T-helper 2 cell treated with Interferon-gamma antibody and Interleukin-4, amounts not matched to agents 100 ng/mL and 5 ng/mL, for 36 hours (primary cell): ENCODE data around the gene ETV1. TPM values are rescaled to one million over a fixed set of nuclear protein-coding genes. Genes with fewer than 3 reads are reported as not detected.

ENCODE experiments used
- intact Hi-C: fragments of 100-400 bp; cut with micrococcal nuclease; formaldehyde crosslinking; loops from one replicate; pipeline ENCODE4 v1.15.1; 2023
- total RNA-seq: library from RNA; stranded (reverse); gene quantifications from 2 replicates; pipeline ENCODE4 v1.2.3, GENCODE V29; 2022

The ETV1 gene
- total RNA-seq = 0.07 and 0.41 TPM in 2 replicates

DNA sequence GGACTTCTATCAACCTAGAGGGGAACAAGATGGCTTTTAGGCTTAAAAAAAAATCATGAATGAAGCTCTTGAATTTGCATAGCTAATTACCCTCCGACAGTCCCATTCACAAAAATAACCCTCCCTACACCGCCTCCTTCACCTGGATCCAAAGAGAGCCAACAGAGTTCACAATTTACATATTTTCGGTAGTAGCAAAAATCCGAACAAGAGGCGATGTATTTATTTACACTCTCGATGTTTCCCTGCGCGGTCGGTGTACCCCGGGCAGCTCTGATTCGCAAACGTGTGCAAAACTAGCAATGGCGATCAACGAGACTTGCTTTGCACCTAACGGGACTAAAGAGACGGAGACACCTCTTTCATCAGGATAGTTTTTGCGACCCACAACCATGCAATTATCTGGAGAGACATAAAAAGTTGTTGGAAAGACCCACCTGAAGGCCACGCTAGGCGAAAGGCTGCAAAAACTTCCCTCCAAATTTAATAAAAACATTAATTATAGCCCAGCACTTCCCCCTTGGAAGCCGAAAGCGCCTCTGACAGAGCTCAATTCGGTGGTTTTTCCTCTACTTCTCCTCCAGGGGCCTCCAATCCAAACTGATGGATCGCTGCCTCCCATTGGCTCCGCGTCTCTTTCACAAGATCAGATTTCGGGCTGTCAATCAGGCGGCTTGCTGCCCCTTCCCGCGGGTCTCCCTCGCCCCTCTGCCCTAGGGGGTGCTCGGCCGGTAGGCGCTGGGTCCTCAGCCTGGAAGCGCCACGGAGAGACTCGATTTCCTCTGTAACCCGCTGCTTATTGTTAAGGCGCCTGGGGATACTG, at the start of gene ETV1:
Gene ETV1, minus strand, starts transcription at position 541 of the 823 bp plus-strand sequence. CDS start 614 bp downstream, outside the sequence.
- intact Hi-C loops = no loop called here

GRCh38 chr7:14024406-14024805, 34.9 kb upstream of the ETV1 start:
- intact Hi-C loops = no loop called here

GRCh38 chr7:14023838-14024237, 34.4 kb upstream of the ETV1 start:
- intact Hi-C loops = no loop called here

DNA sequence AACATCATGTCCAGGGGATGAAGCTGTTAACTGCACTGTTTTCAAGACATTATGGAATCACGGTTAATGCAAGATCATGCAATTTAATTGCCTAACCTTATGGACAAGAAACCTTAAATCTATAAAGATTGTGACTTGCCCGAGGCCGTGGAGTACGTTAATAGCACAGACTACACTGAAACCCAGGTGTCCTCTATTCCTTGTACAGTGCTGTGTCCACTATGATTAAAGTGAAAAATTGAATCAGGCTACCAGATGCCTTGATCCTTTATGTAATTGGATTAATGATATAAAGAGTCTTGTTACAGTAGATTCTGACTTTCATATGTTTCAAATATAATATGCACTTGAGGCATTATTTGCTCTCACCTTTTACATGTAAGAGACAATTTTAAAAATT, 33.9 kb upstream of the ETV1 start:
- intact Hi-C loops = no loop called here

GRCh38 chr7:14021069-14021468, 31.6 kb upstream of the ETV1 start:
- intact Hi-C loops = no loop called here

DNA sequence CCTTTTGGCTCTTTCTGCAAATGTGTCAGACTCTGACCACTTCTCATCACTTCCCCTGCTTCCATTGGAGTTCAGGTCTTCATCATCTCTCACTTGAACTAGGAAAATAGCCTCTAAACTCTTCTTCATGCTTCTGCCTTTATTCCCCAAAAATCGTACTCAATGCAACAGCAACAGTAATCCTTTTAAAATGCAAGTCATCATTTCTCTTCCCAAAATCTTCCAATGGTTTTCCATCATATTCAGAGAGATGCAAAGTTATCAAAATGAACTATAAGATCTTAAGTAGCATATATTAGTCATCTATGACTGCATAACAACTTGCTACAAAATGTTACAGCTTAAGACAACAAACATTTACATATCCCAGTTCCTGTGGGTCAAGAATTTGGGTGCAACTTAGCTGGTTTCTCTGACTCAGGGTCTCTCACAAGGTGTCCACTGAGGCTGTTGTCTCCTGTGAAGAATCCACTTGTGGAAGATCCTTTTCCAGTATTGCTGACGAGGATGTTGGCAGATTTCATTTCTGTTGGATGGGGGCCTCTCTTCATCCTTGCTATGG, 31.0 kb upstream of the ETV1 start:
- intact Hi-C loops = no loop called here

GRCh38 chr7:14018751-14019150, 29.3 kb upstream of the ETV1 start:
- intact Hi-C loops = no loop called here

- intact Hi-C loops = no loop called here
Measured at GRCh38 chr7:14016950-14017349, 27.5 kb upstream of the ETV1 start.

GRCh38 chr7:14013898-14014297, 24.4 kb upstream of the ETV1 start:
- intact Hi-C loops = no loop called here

- intact Hi-C loops = no loop called here
Measured at GRCh38 chr7:14009453-14010418, 20.3 kb upstream of the ETV1 start.

DNA sequence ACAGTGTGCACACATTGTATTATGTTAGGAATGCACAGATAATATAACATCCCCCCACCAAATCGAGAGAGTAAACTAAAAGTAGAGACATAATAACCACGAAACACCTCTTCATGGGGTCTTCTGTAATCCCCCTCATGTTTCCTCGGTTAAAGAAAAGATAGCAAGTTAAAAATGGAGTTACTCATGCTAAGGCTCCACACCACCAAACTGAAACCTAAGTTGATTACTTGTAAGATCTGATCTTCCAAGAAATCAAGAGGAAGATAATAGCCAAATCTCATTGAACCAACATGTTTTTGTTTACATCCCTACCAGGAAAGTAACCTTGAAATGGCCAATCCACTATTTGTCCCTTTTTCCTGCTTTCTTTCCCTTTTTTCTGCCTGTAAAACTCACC, 11.7 kb upstream of the ETV1 start:
- intact Hi-C loops = no loop called here

- intact Hi-C loops = no loop called here
Measured at GRCh38 chr7:14000247-14000646, 10.8 kb upstream of the ETV1 start.

DNA sequence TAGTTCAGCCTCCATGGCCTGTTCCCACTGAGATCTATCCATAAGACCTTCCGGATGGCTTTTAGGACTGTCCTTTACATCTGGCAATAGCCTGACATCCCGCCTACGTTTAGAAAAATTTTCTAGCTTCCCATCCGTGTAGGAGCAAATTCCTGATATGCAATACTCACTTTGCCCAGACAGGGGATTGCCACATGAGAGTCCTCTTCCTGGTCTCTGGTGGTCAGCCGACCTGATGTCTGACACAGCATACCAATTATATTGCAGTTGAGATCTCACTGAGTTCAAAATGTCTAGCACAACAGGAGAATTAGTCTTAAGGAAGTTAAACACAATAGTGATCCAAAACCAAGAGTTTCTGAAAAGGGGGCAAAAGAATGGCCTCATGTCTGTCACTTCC, 9.4 kb upstream of the ETV1 start:
- intact Hi-C loops = no loop called here

- intact Hi-C loops = no loop called here
Measured at GRCh38 chr7:13992596-13992964, 3.1 kb upstream of the ETV1 start.

DNA sequence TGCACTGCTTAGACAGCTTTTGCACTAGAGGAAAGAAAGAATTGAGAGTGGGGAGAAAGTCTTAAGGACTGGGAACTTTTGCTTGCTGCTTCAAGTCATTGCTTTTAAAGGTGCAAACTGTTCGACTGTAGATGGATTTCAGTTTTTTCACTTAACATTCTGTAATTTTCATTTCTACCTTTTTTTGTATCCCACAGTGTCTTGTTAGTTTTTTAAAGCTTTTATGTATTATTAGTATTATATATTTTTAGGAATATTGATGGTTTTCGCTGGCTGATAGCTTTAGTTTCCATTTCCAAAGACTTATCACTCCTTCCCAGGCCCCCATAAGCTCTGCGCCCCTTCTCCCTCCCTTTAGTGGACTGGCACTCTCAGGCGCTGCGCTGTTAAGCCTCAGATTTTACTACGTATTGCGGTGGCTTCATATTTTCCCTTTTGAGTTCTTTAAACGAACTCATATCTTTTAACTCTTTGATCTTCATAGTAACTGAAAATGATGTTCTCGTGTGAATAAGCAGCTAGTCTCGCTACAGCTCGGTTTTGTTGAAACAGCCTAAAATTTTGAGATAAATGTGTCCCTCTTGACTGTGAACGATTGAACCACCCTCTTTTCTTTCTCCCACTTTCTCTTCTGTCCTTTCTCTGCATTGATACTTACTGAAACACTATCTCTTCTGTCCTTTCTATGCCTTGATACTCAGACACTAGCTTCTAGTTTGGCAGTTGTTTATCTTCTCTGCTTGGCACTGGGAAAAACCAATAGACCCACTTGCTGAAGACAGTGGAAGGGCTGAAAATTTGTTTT, 2.5 kb upstream of the ETV1 start:
- intact Hi-C loops = loop anchor here (2.0 kb wide), 1 partner anchor 141 kb away; no protein-coding TSS in a partner anchor

DNA sequence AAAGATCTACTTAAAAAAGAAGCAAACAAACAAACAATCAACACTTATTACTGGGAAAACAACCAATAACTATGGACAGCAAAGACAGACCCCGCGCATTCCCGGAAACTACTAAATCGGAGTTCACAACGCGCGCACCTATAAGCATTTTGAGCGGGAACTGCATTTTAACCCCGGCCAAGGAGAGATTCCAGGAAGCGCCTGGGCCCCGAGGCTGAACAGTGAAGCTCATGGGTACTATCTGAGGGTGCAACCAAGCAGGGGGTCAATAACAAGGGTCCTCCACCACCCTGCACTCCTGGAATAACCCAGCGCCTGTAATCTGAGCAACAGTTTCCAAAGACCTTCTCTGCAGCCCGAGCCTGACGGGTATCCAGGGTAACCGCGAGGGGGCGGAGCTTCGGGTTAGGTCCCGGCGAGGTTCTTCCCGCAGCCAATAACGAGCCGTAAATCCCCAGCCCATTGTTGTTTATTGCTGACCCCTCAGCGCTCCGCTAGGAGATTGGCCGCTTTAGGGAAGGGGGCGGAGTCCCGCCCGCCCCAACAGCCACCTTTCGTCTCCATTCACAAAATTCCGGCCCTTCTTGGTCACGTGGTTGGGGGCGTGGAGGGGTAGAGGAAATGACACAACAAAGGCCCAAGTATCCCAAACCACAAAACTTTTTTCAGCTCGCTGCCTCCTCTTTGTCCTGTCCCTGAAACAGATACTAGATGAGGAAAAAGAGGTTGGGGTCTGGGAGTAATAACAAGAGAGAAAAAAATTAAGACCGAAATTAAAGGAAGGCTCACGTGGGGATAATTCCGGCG, 1.7 kb upstream of the ETV1 start:
- intact Hi-C loops = loop anchor here (2.0 kb wide), 1 partner anchor 140 kb away; no protein-coding TSS in a partner anchor

- intact Hi-C loops = loop anchor here (2.0 kb wide), 1 partner anchor 140 kb away; no protein-coding TSS in a partner anchor
Measured at GRCh38 chr7:13990319-13990983, 985 bp upstream of the ETV1 start.

- intact Hi-C loops = loop anchor here (2.0 kb wide), 1 partner anchor 139 kb away; no protein-coding TSS in a partner anchor
Measured at GRCh38 chr7:13989949-13990305, 461 bp upstream of the ETV1 start.

- intact Hi-C loops = no loop called here
Measured at GRCh38 chr7:13988731-13989125, 738 bp downstream of the ETV1 start.
